IMR-90 (cell line): ENCODE measurements around the gene CDK17. TPM values are rescaled to one million over a fixed set of nuclear protein-coding genes. Genes with fewer than 3 reads are reported as not detected.

Experiments
- ATAC-seq: fragments of 200-7000 bp; cut with Tn5 transposase; 2 replicates; pipeline ENCODE4 v1.9.1; 2020; ENCODE audit warnings: low read depth, mild to moderate bottlenecking, moderate library complexity
- BruUV-seq: library from RNA; stranded (reverse); fragments of 400-500 nt; replicated peaks from 2 replicates; lab custom pipeline; 2021; lab: Mats Ljungman, UMichigan
- CTCF ChIA-PET: fragments of 300-600 bp; formaldehyde crosslinking; extraction: SDS; loops from one replicate; lab custom pipeline; 2021; ENCODE audit warnings: antibody characterized with exemption; lab: Yijun Ruan, JAX
- POLR2A ChIA-PET: fragments of 300-600 bp; sonication (Branson Sonifier 250); formaldehyde crosslinking; loops from one replicate; lab custom pipeline; 2022; ENCODE audit warnings: antibody characterized with exemption; ENCODE audit not compliant: unreplicated experiment; lab: Charles Lee
- DNase-seq: peaks from one replicate; pipeline ENCODE4 v3.0.0; 2013
- H2AFZ ChIP-seq: replicated peaks from 2 replicates; pipeline ENCODE3; 2013; ENCODE audit warnings: low read length, mild to moderate bottlenecking; ENCODE audit not compliant: poor library complexity
- H2AK5ac ChIP-seq: 2 replicates; pipeline ENCODE4 v1.6.1; 2013; ENCODE audit warnings: low read depth, low read length, inconsistent platforms
- H2AK9ac ChIP-seq: replicated peaks from 2 replicates; pipeline ENCODE3; 2013; ENCODE audit warnings: mild to moderate bottlenecking, low read depth, low read length, moderate library complexity; ENCODE audit not compliant: poor library complexity
- H2BK120ac ChIP-seq: 2 replicates; pipeline ENCODE4 v1.6.1; 2013; ENCODE audit warnings: low read depth, low read length, inconsistent platforms
- H2BK15ac ChIP-seq: 3 replicates; pipeline ENCODE4 v1.6.1; 2013; ENCODE audit warnings: low read depth, low read length, inconsistent platforms
- H2BK20ac ChIP-seq: 2 replicates; pipeline ENCODE4 v1.6.1; 2013; ENCODE audit warnings: low read depth, mild to moderate bottlenecking, inconsistent platforms, low read length, moderate library complexity
- H2BK5ac ChIP-seq: 2 replicates; pipeline ENCODE4 v1.6.1; 2013; ENCODE audit warnings: mild to moderate bottlenecking, low read depth, low read length, inconsistent platforms; ENCODE audit not compliant: poor library complexity, severe bottlenecking
- H3K14ac ChIP-seq: replicated peaks from 2 replicates; pipeline ENCODE4 v1.6.1; 2013; ENCODE audit warnings: low read depth, low read length, inconsistent platforms
- H3K18ac ChIP-seq: 2 replicates; pipeline ENCODE4 v1.6.1; 2013; ENCODE audit warnings: low read depth, low read length, control low read depth
- H3K23ac ChIP-seq: 2 replicates; pipeline ENCODE4 v1.6.1; 2013; ENCODE audit warnings: low read depth, low read length, inconsistent platforms
- H3K27ac ChIP-seq: 2 replicates; pipeline ENCODE4 v1.5.1; 2013; ENCODE audit warnings: mild to moderate bottlenecking, control low read depth, low read length; ENCODE audit not compliant: insufficient read depth
- H3K27me3 ChIP-seq: 2 replicates; pipeline ENCODE4 v1.6.1; 2013; ENCODE audit warnings: low read length; ENCODE audit not compliant: control insufficient read depth, insufficient read depth
- H3K36me3 ChIP-seq: 2 replicates; pipeline ENCODE4 v1.6.1; 2013; ENCODE audit warnings: low read length, mixed read lengths; ENCODE audit not compliant: control insufficient read depth, insufficient read depth
- H3K4ac ChIP-seq: 2 replicates; pipeline ENCODE4 v1.6.1; 2013; ENCODE audit warnings: low read depth, low read length, inconsistent platforms
- H3K4me1 ChIP-seq: 2 replicates; pipeline ENCODE4 v1.6.1; 2013; ENCODE audit warnings: low read length, mixed read lengths; ENCODE audit not compliant: control insufficient read depth, insufficient read depth
- H3K4me2 ChIP-seq: 2 replicates; pipeline ENCODE4 v1.6.1; 2013; ENCODE audit warnings: low read depth, mild to moderate bottlenecking, control low read depth, low read length, moderate library complexity
- H3K4me3 ChIP-seq: 2 replicates; pipeline ENCODE4 v1.5.1; 2013; ENCODE audit warnings: low read depth, mild to moderate bottlenecking, control low read depth, low read length, moderate library complexity; ENCODE audit not compliant: insufficient read depth
- H3K56ac ChIP-seq: 2 replicates; pipeline ENCODE4 v1.6.1; 2013; ENCODE audit warnings: low read length, inconsistent platforms; ENCODE audit not compliant: insufficient read depth; ENCODE audit errors: extremely low read depth
- H3K79me1 ChIP-seq, 2 experiments: 2 replicates each; pipeline ENCODE4 v1.6.1; 2013; ENCODE audit warnings: low read length in 2 of 2, inconsistent platforms in 1 of 2, low read depth in 1 of 2
- H3K9ac ChIP-seq: 2 replicates; pipeline ENCODE4 v1.6.1; 2013; ENCODE audit warnings: low read depth, low read length, control low read depth
- H3K9me1 ChIP-seq: 2 replicates; pipeline ENCODE4 v1.6.1; 2013; ENCODE audit warnings: low read length, inconsistent platforms; ENCODE audit not compliant: insufficient read depth
- H3K9me3 ChIP-seq: 2 replicates; pipeline ENCODE4 v1.6.1; 2013; ENCODE audit warnings: low read length; ENCODE audit not compliant: control insufficient read depth, insufficient read depth
- H4K20me1 ChIP-seq: 2 replicates; pipeline ENCODE4 v1.6.1; 2013; ENCODE audit warnings: low read length, inconsistent platforms; ENCODE audit not compliant: insufficient read depth
- H4K5ac ChIP-seq: 2 replicates; pipeline ENCODE4 v1.6.1; 2013; ENCODE audit warnings: mild to moderate bottlenecking, low read depth, low read length, control low read depth
- H4K8ac ChIP-seq, 2 experiments: 2 replicates each; pipeline ENCODE4 v1.6.1; 2013; ENCODE audit warnings: low read depth in 2 of 2, low read length in 2 of 2, control low read depth in 1 of 2, inconsistent platforms in 1 of 2
- H4K91ac ChIP-seq: 2 replicates; pipeline ENCODE4 v1.6.1; 2013; ENCODE audit warnings: low read depth, low read length, inconsistent platforms; ENCODE audit not compliant: insufficient read depth
- BHLHE40 ChIP-seq: fragments of 150-350 bp; IDR thresholded peaks from 2 replicates; pipeline ENCODE4 v1.6.1; 2016; ENCODE audit warnings: mild to moderate bottlenecking, low read depth, low read length
- CEBPB ChIP-seq: IDR thresholded peaks from 2 replicates; pipeline ENCODE4 v1.6.1; 2012; ENCODE audit warnings: low read depth, low read length, improper control_type of control experiment
- CHD1 ChIP-seq: IDR thresholded peaks from 2 replicates; pipeline ENCODE4 v1.6.1; 2012; ENCODE audit warnings: low read depth, low read length, improper control_type of control experiment
- FOS ChIP-seq: fragments of 150-350 bp; IDR thresholded peaks from 2 replicates; pipeline ENCODE4 v1.6.1; 2016; ENCODE audit warnings: low read depth, low read length
- MAFK ChIP-seq: IDR thresholded peaks from 2 replicates; pipeline ENCODE4 v1.6.1; 2012; ENCODE audit warnings: low read depth, low read length, improper control_type of control experiment
- MAZ ChIP-seq: IDR thresholded peaks from 2 replicates; pipeline ENCODE4 v1.6.1; 2012; ENCODE audit warnings: low read depth, mild to moderate bottlenecking, low read length, improper control_type of control experiment, moderate library complexity, borderline replicate concordance
- MXI1 ChIP-seq: IDR thresholded peaks from 2 replicates; pipeline ENCODE4 v1.6.1; 2012; ENCODE audit warnings: low read depth, mild to moderate bottlenecking, low read length, moderate library complexity, borderline replicate concordance
- NFE2L2 ChIP-seq: fragments of 150-350 bp; IDR thresholded peaks from 2 replicates; pipeline ENCODE4 v1.6.1; 2016; ENCODE audit warnings: low read depth, mild to moderate bottlenecking, low read length
- POLR2A ChIP-seq: IDR thresholded peaks from 2 replicates; pipeline ENCODE4 v1.6.1; 2012; ENCODE audit warnings: mild to moderate bottlenecking, low read depth, low read length
- RAD21 ChIP-seq: IDR thresholded peaks from 2 replicates; pipeline ENCODE4 v1.6.1; 2012; ENCODE audit warnings: low read length, improper control_type of control experiment
- RFX5 ChIP-seq: IDR thresholded peaks from 2 replicates; pipeline ENCODE4 v1.8.0; 2012; ENCODE audit warnings: low read depth, mild to moderate bottlenecking, low read length, moderate library complexity
- SMC3 ChIP-seq: fragments of 150-350 bp; IDR thresholded peaks from 2 replicates; pipeline ENCODE4 v1.6.1; 2016; ENCODE audit warnings: low read depth, mild to moderate bottlenecking, antibody characterized with exemption, low read length, moderate library complexity
- whole genome bisulfite sequencing, 2 experiments: methylation state at CpG; one replicate each; pipeline versions ENCODE4 v1.1.5 to v1.1.7; 2013; ENCODE audit warnings: missing lambda C conversion rate in 2 of 2; ENCODE audit not compliant: insufficient read length in 1 of 2; ENCODE audit errors: extremely low coverage in 2 of 2; 5-methylcytosine and 5-hydroxymethylcytosine counted together
- dilution Hi-C: fragments of 300-500 bp; cut with HindIII; formaldehyde crosslinking; loops from one replicate; pipeline ENCODE4 v1.14.3; 2018; ENCODE audit warnings: low sequenced_read_pairs; ENCODE audit not compliant: unreplicated experiment
- in situ Hi-C: fragments of 300-500 bp; cut with MboI; formaldehyde crosslinking; loops from 3 replicates; pipeline ENCODE4 v1.14.3; 2019; ENCODE audit warnings: low sequenced_read_pairs, inconsistent platforms, mixed read lengths
- intact Hi-C: fragments of 100-400 bp; cut with micrococcal nuclease; formaldehyde crosslinking; loops from 2 replicates; pipeline ENCODE4 v1.10.0; 2022
- polyA plus RNA-seq, 3 experiments: library from polyadenylated mRNA; depleted of rRNA; stranded (reverse); fragments of >200 nt; gene quantifications; 2 replicates each; pipeline ENCODE4 v1.2.3, GENCODE V29; 2012; ENCODE audit warnings: low replicate concordance in 1 of 3
- total RNA-seq: library from RNA; depleted of rRNA; stranded (reverse); fragments of >200 nt; gene quantifications from 2 replicates; pipeline ENCODE4 v1.2.3, GENCODE V29; 2012
- TF ChIP-seq, protein P1 (sequence below): conservative IDR thresholded peaks from 2 replicates; pipeline ENCODE4 v1.5.1; 2012; ENCODE audit warnings: mild to moderate bottlenecking, low read depth, low read length, improper control_type of control experiment
- TF ChIP-seq, protein P2 (sequence below): fragments of 150-350 bp; IDR thresholded peaks from 2 replicates; pipeline ENCODE4 v1.6.1; 2017; ENCODE audit warnings: mild to moderate bottlenecking, antibody characterized with exemption, low read length, low read depth
- TF ChIP-seq, protein P3 (sequence below): fragments of 150-350 bp; IDR thresholded peaks from 2 replicates; pipeline ENCODE4 v1.6.1; 2016; ENCODE audit warnings: low read depth, mild to moderate bottlenecking, low read length, moderate library complexity, borderline replicate concordance

CDK17 gene
- total and polyA plus RNA-seq, 2 of the 4 experiments (the other 2 are of a cell fraction), result 14.5 to 50.2 TPM

DNA sequence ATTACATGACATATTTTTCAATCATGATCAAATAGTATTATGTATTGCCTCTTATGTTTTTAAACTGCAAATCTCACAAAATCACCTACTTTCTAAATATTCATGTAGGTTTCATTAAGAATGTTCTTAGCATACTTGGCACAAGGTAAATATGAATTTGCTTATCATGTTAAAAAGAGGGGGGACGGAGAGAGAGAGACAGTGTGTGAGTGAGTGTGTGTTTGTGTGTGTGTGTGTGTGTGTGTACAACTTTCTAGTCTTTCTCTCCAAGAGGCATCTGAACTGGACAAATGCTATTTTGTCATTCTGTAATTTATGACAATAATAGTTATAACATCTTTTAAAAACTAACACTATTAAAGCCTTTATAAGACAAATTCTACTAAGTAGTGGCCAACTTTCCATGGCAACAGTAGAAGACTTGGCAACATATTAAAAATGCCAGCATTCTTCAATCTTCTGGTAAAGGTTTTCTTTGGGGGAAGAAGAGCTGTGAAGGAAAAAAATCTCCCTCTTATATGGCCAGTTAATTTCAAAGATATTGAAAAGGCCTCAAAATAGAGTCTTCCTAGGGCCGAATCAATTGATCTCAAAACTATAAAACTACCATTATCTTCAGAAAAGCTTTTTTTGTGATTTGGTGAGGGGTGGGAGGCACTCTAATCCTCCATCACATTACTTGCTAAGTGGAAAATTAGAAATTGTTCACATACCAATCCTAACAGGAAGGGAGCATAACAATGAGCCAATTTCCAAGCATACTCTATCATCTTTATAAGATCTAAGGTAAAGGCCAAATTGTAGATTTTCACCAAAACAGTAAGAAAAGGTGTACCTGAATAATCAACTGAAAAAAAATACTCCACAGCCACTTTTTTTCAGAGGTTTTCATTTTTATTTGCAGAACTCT is 28.2 kb downstream of the CDK17 start:
- ChIA-PET CTCF (no interaction called here), POLR2A (no interaction called here)
- Histone ChIP-seq H3K56ac (no peak overlapping the region), H4K8ac (no peak overlapping the region), H3K79me1 (peaks cover 8 to 66% of the 10 kb centered on the region in 2 experiments), H3K9me1 (peaks cover 2% of the 10 kb centered on the region; the same call in 1 of the 2 replicates), H2AK9ac (no peak overlapping the region), H3K9me3 (no peaks in the 10 kb centered on the region), H3K4me3 (no peak overlapping the region), H2BK15ac (no peak overlapping the region), H2BK20ac (no peak overlapping the region), H2BK120ac (no peak overlapping the region), H2AFZ (no peak overlapping the region), H2AK5ac (no peak overlapping the region), H4K5ac (no peak overlapping the region), H3K4me1 (peaks cover 5% of the 10 kb centered on the region; the same call in 1 of the 2 replicates), H3K36me3 (no peaks in the 10 kb centered on the region), H3K4ac (no peak overlapping the region), H3K27me3 (no peaks in the 10 kb centered on the region), H4K91ac (no peak overlapping the region), H3K9ac (no peak overlapping the region), H3K4me2 (no peak overlapping the region), H3K14ac (no peak overlapping the region), H3K27ac (no peak overlapping the region), H3K18ac (no peak overlapping the region), H3K23ac (no peak overlapping the region), H4K20me1 (peaks cover 83% of the 10 kb centered on the region), H2BK5ac (no peak overlapping the region)
- no TSS peak for BruUV-seq
- ATAC-seq (no peak), DNase-seq (no peak)
- in situ Hi-C loops, result no loop called here
- dilution Hi-C loops, result no loop called here
- intact Hi-C loops, result no loop called here
- WGBS, 2 experiments, result no CpG with 5 or more reads among the region's 2 CpGs
- TF ChIP-seq, protein P1, sequence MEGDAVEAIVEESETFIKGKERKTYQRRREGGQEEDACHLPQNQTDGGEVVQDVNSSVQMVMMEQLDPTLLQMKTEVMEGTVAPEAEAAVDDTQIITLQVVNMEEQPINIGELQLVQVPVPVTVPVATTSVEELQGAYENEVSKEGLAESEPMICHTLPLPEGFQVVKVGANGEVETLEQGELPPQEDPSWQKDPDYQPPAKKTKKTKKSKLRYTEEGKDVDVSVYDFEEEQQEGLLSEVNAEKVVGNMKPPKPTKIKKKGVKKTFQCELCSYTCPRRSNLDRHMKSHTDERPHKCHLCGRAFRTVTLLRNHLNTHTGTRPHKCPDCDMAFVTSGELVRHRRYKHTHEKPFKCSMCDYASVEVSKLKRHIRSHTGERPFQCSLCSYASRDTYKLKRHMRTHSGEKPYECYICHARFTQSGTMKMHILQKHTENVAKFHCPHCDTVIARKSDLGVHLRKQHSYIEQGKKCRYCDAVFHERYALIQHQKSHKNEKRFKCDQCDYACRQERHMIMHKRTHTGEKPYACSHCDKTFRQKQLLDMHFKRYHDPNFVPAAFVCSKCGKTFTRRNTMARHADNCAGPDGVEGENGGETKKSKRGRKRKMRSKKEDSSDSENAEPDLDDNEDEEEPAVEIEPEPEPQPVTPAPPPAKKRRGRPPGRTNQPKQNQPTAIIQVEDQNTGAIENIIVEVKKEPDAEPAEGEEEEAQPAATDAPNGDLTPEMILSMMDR, result no peak
- TF ChIP-seq, protein P2, sequence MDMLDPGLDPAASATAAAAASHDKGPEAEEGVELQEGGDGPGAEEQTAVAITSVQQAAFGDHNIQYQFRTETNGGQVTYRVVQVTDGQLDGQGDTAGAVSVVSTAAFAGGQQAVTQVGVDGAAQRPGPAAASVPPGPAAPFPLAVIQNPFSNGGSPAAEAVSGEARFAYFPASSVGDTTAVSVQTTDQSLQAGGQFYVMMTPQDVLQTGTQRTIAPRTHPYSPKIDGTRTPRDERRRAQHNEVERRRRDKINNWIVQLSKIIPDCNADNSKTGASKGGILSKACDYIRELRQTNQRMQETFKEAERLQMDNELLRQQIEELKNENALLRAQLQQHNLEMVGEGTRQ, result no peak
- TF ChIP-seq POLR2A (no peak), RFX5 (no peak), MAZ (no peak), CHD1 (no peak), MXI1 (no peak), CEBPB (no peak), FOS (no peak), BHLHE40 (no peak), MAFK (no peak), RAD21 (no peak), NFE2L2 (no peak), SMC3 (no peak)
- TF ChIP-seq, protein P3, sequence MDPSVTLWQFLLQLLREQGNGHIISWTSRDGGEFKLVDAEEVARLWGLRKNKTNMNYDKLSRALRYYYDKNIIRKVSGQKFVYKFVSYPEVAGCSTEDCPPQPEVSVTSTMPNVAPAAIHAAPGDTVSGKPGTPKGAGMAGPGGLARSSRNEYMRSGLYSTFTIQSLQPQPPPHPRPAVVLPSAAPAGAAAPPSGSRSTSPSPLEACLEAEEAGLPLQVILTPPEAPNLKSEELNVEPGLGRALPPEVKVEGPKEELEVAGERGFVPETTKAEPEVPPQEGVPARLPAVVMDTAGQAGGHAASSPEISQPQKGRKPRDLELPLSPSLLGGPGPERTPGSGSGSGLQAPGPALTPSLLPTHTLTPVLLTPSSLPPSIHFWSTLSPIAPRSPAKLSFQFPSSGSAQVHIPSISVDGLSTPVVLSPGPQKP, result no peak
